Muscle of arm (tissue), 12 donors: Measurements from ENCODE around the gene ANO10. TPM values are rescaled to one million over a fixed set of nuclear protein-coding genes. Genes with fewer than 3 reads are reported as not detected.
A peak's percentile ranks its signal among the peaks of the same experiment; 100 is the strongest.
"Not testable (repeated sequence)": the region's sequence is repeated elsewhere in the genome, so short reads cannot be mapped to it uniquely, and the experiment has no call there.

Experiments used
- DNase-seq: peaks from one replicate; pipeline ENCODE4 v3.0.0-alpha.2; 2013
- polyA plus RNA-seq, 12 donors: library from polyadenylated mRNA; unstranded; fragments of 120-200 nt; gene quantifications; one replicate each; pipeline ENCODE4 v1.2.1, GENCODE V29; 2013; ENCODE audit not compliant: insufficient read length in 12 of 12

The ANO10 gene
- polyA plus RNA-seq, 12 donors: 15.1 to 30.8 (median 22.2) TPM; not detected in 1

DNA sequence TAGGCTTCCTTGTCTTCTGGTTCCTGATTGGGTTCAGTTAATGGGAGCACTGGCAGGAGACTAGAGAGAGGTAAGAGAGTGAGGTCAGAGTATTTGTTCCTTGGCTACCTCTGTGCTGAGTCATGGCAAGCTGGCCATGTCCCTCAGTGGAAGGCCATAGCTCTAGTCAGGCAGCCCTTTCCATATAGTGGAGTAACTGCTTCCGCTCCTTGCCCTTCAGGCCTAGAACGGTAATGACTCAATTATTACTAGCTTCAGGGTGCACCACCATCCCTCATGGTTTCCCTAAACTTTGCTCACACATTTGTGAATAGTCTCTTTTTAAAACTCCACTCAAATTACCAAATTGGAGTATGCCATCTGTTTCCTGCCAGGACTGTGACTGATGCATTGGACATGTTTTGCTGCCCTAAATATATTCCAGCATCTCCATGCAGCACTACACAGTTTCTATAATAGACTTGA is 10.5 kb upstream of the ANO10 start:
- DNase-seq: no peak

GRCh38 chr3:43629741-43630140 is 7.9 kb upstream of the ANO10 start:
- no peak for DNase-seq

- no peak for DNase-seq
Observed at GRCh38 chr3:43629257-43629656, 7.4 kb upstream of the ANO10 start.

GRCh38 chr3:43627360-43627759 is 5.5 kb upstream of the ANO10 start:
- DNase-seq: no peak

GRCh38 chr3:43624619-43625305 is 3.0 kb upstream of the ANO10 start:
- DNase-seq: no peak

GRCh38 chr3:43620831-43621655 is 768 bp downstream of the ANO10 start:
- DNase-seq: peak; percentile 51

DNA sequence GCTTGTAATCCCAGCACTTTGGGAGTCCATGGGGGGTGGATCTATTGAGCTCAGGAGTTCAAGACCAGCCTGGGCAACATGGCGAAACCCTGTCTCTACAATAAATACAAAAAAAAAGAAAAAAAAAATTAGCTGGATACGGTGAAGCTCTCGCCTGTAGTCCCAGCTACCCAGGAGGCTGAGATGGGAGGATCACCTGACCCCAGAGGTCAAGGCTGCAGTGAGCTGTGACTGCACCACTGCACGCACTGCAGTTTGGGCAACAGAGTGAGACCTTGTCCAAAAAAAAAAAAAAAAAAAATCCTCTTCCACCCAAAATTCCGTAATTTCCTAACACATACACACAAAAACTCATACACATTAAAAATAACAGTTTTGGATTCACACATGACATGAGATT is 2.2 kb downstream of the ANO10 start:
- DNase-seq: no peak

DNA sequence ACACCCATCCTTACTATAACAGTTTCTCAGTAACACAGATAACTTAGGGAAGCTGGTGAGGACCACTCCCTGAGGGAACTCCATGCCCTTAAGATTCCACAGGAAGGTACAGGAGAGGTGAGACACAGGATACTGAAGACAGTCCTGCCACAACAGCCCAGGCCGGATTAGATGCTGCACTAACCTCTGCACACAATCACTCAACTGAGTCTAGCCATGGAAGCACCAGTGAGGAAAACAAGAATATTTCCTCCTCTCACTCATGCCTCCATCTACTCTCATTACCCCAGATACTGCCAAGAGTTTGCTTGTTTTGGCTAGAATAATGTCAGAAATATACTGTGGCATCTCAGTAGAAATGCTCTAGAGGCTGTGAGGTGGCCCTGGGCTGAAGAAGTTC is 3.7 kb downstream of the ANO10 start:
- no peak for DNase-seq

- DNase-seq: no peak
Observed at GRCh38 chr3:43616034-43616433, 5.8 kb downstream of the ANO10 start.

GRCh38 chr3:43615133-43615532 is 6.7 kb downstream of the ANO10 start:
- no peak for DNase-seq

- no peak for DNase-seq
Observed at GRCh38 chr3:43613976-43614375, 7.8 kb downstream of the ANO10 start.

GRCh38 chr3:43612419-43612818 is 9.4 kb downstream of the ANO10 start:
- no peak for DNase-seq

- no peak for DNase-seq
Observed at GRCh38 chr3:43609406-43609805, 12.4 kb downstream of the ANO10 start.

GRCh38 chr3:43608751-43609150 is 13.1 kb downstream of the ANO10 start:
- no peak for DNase-seq

DNA sequence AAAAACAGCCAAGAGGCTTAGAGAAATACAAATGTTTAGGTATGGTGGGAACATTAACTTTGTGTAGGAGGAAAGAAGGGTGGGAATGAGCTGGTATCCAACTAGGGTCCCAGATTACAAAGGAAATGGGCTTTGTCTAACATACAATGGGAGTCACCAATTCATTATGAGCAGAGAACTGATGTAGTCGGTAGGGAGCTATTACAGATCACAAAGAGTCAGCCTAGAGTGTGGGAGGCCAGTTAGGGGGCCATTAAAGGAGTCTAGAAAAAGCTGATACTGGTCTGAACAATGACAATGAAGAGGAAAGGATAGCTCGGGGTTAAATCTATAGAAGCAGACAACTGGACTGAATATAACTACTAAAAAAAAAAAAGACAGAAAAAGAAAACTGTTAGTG is 15.5 kb downstream of the ANO10 start:
- DNase-seq: no peak

GRCh38 chr3:43599959-43600358 is 21.9 kb downstream of the ANO10 start:
- not testable (repeated sequence) for DNase-seq

DNA sequence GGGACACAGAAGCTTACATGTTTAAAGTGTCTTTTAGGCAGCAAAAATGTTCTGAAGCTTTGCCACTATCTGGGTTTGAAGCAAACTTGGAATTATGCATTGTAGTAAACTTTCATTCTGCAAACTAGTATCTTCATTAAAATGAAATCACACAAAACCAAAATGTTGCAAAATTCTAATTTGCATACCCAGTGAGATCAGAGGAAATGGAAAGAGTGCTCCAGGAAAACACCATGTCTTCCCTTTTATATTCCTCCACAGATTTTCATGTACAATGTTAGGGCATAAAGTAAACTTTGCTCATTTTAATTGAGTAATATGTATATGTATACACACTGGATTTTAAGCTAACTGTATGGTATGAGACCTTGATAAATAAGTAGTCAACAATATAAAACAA is 23.9 kb downstream of the ANO10 start:
- no peak for DNase-seq

- DNase-seq: not testable (repeated sequence)
Observed at GRCh38 chr3:43596178-43596577, 25.6 kb downstream of the ANO10 start.

GRCh38 chr3:43595280-43595679 is 26.5 kb downstream of the ANO10 start:
- DNase-seq: not testable (repeated sequence)

GRCh38 chr3:43593588-43593987 is 28.2 kb downstream of the ANO10 start:
- DNase-seq: not testable (repeated sequence)

GRCh38 chr3:43591866-43592265 is 29.9 kb downstream of the ANO10 start:
- not testable (repeated sequence) for DNase-seq

DNA sequence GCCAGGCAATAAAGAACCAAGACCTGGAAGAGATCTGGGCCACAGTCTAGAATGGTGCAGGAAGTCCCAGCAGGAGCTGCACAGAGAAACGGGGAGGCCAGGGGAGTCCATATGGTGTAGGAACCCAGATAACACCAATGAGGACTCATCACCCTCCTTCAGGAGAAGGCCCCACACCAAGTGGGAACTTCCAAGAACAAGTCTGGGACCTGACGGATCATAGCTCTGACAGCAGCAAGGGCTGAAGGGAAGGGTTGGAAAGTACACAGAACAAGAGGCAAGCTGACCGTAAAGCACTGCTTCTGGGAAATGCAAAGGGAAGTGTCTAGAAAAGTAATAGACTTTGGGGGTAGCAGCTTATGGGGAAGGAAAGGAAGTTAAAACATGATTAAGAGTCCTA is 34.5 kb downstream of the ANO10 start:
- no peak for DNase-seq
